ENCODE data around the gene CYSLTR1.

CYSLTR1 gene

DNA sequence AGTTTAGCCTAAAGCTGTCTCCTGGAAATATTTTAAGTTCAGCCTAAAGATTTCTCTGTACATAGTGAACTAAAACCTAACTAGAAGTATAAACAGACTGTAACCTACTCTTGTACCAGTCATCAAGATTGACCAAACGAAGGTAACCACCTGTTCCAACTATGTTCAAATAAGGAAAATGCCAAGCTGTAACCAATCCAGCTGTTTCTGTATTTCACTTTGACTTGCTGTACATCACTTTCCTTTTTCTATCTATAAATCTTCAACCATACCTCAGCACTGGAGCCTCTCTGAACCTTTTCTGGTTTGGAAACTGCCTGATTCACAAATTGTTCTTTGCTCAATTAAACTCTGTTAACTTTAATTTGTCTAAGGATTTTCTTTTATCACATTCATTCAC, 3.1 kb upstream of the CYSLTR1 start:
- no peak for DNase-seq (ENCODE audit: low read depth)
- TF ChIP-seq, protein P1, sequence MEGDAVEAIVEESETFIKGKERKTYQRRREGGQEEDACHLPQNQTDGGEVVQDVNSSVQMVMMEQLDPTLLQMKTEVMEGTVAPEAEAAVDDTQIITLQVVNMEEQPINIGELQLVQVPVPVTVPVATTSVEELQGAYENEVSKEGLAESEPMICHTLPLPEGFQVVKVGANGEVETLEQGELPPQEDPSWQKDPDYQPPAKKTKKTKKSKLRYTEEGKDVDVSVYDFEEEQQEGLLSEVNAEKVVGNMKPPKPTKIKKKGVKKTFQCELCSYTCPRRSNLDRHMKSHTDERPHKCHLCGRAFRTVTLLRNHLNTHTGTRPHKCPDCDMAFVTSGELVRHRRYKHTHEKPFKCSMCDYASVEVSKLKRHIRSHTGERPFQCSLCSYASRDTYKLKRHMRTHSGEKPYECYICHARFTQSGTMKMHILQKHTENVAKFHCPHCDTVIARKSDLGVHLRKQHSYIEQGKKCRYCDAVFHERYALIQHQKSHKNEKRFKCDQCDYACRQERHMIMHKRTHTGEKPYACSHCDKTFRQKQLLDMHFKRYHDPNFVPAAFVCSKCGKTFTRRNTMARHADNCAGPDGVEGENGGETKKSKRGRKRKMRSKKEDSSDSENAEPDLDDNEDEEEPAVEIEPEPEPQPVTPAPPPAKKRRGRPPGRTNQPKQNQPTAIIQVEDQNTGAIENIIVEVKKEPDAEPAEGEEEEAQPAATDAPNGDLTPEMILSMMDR (conservative IDR thresholded peaks at IDR 0.05; ENCODE audit: low read depth, low read length): no peak
- no peak overlapping the region for H3K4me3 ChIP-seq (ENCODE audit: low read length)

DNA sequence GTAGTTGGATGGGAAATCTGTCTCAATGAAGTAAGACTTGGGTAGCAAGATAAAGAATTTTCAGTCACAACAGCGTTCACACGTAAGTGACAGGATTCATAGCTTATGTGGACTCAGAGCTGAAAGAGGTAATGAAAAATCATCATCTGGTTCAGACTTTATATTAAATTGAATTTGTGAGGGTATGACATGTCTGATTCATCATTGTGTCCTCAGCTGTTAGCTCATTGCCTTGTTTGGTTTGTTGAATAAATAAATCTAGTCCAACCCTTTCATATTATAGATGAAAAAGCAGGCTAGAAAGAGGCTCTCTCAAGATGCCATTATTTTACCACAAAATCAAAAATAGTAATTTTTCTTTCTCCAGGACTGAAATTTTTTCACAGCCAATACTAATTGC, 2.7 kb upstream of the CYSLTR1 start:
- TF ChIP-seq, protein P1 (conservative IDR thresholded peaks at IDR 0.05; ENCODE audit: low read depth, low read length): no peak
- no peak overlapping the region for H3K4me3 ChIP-seq (ENCODE audit: low read length)
- DNase-seq (ENCODE audit: low read depth): no peak

DNA sequence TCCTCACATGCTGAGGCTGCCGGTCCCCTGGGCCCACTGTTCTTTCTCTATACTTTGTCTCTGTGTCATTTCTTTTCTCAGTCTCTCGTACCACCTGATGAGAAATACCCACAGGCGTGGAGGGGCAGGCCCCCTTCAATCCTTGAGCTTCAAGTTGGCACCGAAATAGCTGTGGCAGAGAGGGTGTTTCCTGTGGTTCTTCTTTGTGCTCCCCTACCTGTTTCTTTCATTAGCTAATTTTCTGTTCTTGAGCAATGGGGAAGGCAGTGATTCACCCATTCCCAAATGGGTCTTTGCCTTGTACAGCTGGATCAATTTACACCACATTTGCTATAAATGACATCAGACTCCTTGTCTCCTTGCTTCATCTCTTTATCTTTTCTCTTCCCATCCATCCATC, 2.1 kb upstream of the CYSLTR1 start:
- H3K4me3 ChIP-seq (ENCODE audit: low read length): no peak overlapping the region
- DNase-seq (ENCODE audit: low read depth): no peak
- TF ChIP-seq, protein P1 (conservative IDR thresholded peaks at IDR 0.05; ENCODE audit: low read depth, low read length): no peak

DNA sequence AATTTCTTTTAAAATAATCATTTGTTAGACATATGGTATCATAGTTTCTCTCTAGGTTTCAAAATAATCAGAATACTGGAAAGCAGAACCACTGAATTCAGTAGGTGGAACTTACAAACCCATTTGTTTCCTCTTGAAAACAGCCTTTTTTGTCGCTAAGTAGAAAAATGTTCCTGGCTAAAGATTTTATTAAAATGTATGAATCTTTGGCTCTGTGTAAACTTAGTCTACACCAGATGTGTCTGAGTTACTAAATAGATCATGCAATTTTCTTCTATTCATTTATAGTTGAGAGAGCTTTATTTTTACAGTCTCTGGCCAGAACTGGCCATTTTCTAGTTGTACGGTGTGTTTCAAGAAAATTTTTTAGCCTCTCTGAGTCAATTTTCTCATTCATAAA, 1.0 kb downstream of the CYSLTR1 start:
- TF ChIP-seq, protein P1 (conservative IDR thresholded peaks at IDR 0.05; ENCODE audit: low read depth, low read length): no peak
- DNase-seq (ENCODE audit: low read depth): no peak
- H3K4me3 ChIP-seq (ENCODE audit: low read length): no peak overlapping the region

DNA sequence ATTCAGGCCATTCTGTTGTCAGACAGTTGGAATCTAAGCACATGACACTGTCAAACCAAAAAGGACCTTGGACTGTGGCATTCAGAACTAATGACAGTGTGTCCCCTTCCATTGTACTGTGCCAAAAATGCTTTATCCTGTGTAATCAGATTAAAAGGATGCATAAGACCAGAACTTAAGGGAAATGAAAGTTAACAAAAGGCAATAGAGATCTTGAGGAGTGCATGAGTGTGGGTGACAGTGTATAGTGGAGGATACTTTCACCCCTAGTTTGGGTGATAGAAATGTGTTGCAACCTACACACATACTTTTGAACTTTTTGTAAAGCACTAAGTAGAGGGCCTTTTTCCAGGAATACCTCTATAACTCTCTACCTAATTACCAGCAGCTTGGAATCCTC, 4.5 kb downstream of the CYSLTR1 start:
- no peak for DNase-seq (ENCODE audit: low read depth)
- TF ChIP-seq, protein P1 (conservative IDR thresholded peaks at IDR 0.05; ENCODE audit: low read depth, low read length): no peak
- H3K4me3 ChIP-seq (ENCODE audit: low read length): no peak overlapping the region

DNA sequence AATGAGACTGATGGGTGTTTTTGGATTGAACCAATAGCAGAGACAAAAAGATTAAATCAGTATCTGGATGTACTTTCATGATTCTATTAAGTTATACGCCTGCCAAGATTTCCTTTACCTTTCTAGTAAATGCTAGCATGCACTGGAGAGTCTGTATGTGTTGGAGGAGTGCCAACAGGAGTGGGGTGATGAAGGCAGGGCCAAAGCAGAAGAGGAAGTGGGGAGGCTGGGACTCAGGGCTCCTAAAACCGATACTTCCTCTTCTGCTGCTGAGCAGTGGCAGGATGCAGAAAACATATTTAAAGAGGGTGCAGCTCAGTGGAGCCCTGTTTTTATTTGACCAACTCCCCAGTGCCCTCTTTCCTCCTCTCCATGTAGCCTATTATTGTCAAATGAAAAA, 5.6 kb downstream of the CYSLTR1 start:
- H3K4me3 ChIP-seq (ENCODE audit: low read length): no peak overlapping the region
- TF ChIP-seq, protein P1 (conservative IDR thresholded peaks at IDR 0.05; ENCODE audit: low read depth, low read length): no peak
- no peak for DNase-seq (ENCODE audit: low read depth)

DNA sequence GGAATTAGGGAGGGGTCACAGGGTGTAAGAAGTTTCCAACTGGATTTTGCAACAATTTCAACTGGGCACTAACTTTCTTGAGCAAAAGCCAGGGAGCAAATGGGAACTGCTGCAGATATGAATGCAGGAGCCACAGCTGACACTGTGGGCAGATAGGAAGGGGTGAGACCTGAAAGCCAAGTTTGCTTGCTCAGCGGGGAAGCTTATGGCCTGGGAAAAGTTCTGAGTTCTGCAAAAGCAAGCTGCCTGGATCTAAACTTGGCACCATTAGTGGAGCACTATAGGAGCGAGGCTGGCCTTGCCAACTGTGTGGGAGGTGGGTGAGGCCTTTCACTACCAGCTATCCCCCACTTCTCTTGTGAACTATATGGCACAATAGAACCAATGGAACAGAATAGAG, 11.1 kb downstream of the CYSLTR1 start:
- TF ChIP-seq, protein P1 (conservative IDR thresholded peaks at IDR 0.05; ENCODE audit: low read depth, low read length): no peak
- no peak overlapping the region for H3K4me3 ChIP-seq (ENCODE audit: low read length)
- no peak for DNase-seq (ENCODE audit: low read depth)
